Activated T-helper 1 cell treated with anti-CD3 and anti-CD28 coated beads, Interleukin-12 subunit alpha, Interleukin-12 subunit beta, Interleukin-2, Interleukin-4 antibody, amounts not matched to agents 30 ng/mL and 10 ng/mL and 1 ng/mL, durations not matched to agents 14 hours and 24 hours and 36 hours (primary cell): ENCODE data around the gene ATP5MC2. TPM values are rescaled to one million over a fixed set of nuclear protein-coding genes. Genes with fewer than 3 reads are reported as not detected.

Experiments used
- total RNA-seq: library from RNA; stranded (reverse); gene quantifications from 2 replicates; pipeline ENCODE4 v1.2.3, GENCODE V29; 2022

Gene ATP5MC2
- total RNA-seq, 1 donor from 2014 or later, result 363 TPM

Other genes starting within 250 kb of the ATP5MC2 start
- 206 and 219 TPM in 2 replicates for gene PRR13, start 234.3 kb downstream of the ATP5MC2 start, total RNA-seq
- 865 and 896 TPM in 2 replicates for gene PCBP2, start 224.0 kb downstream of the ATP5MC2 start, total RNA-seq
- gene MAP3K12, start 176.6 kb downstream of the ATP5MC2 start, total RNA-seq, result 15.7 and 18.4 TPM in 2 replicates
- gene TARBP2, start 174.8 kb downstream of the ATP5MC2 start, total RNA-seq, result 47.7 and 48.2 TPM in 2 replicates
- 0.44 TPM in 1 of 2 replicates, not detected in the other for gene NPFF, start 168.6 kb downstream of the ATP5MC2 start, total RNA-seq
- 21.5 and 25.9 TPM in 2 replicates for gene ATF7, start 49.7 kb downstream of the ATP5MC2 start, total RNA-seq
- gene CALCOCO1, start 51.4 kb upstream of the ATP5MC2 start, total RNA-seq, result 17.4 and 19.2 TPM in 2 replicates
- not detected in 2 replicates for gene CISTR, start 75.9 kb upstream of the ATP5MC2 start, total RNA-seq